Nephron progenitor cell (in vitro differentiated cells): ENCODE data around the gene TNFRSF6B.
"Not testable (repeated sequence)": the region's sequence is repeated elsewhere in the genome, so short reads cannot be mapped to it uniquely, and the experiment has no call there.

ENCODE experiments used
- DNase-seq: peaks from one replicate; pipeline ENCODE4 v3.0.0; 2021
- H3K27ac Mint-ChIP-seq: 2 replicates; pipeline ENCODE4 v1.8.0; 2021; ENCODE audit warnings: mild to moderate bottlenecking, moderate library complexity, mixed read lengths
- H3K27me3 Mint-ChIP-seq: 2 replicates; pipeline ENCODE4 v1.8.0; 2021; ENCODE audit warnings: mild to moderate bottlenecking, low read depth, mixed read lengths; ENCODE audit not compliant: poor library complexity
- H3K36me3 Mint-ChIP-seq: 2 replicates; pipeline ENCODE4 v1.8.0; 2021; ENCODE audit warnings: low read depth, mixed read lengths
- H3K4me1 Mint-ChIP-seq: 2 replicates; pipeline ENCODE4 v1.8.0; 2021; ENCODE audit warnings: mixed read lengths
- H3K4me3 Mint-ChIP-seq: 2 replicates; pipeline ENCODE4 v1.8.0; 2021; ENCODE audit warnings: mild to moderate bottlenecking, moderate library complexity, mixed read lengths
- H3K9me3 Mint-ChIP-seq: 2 replicates; pipeline ENCODE4 v1.8.0; 2021; ENCODE audit warnings: mild to moderate bottlenecking, moderate library complexity, mixed read lengths
- CTCF ChIP-seq: fragments of 200-600 bp; sonication (generic); IDR thresholded peaks from 2 replicates; pipeline ENCODE4 v1.5.0; 2021; ENCODE audit warnings: antibody characterized with exemption

The TNFRSF6B gene

GRCh38 chr20:63665708-63666107 lies 30.7 kb upstream of the TNFRSF6B start:
- Mint-ChIP-seq H3K36me3 (peaks cover 39% of the 10 kb centered on the region), H3K27me3 (no peaks in the 10 kb centered on the region), H3K4me3 (no peak overlapping the region), H3K9me3 (no peaks in the 10 kb centered on the region), H3K4me1 (peaks cover 5% of the 10 kb centered on the region), H3K27ac (no peak overlapping the region)
- TF ChIP-seq CTCF = no peak
- DNase-seq = no peak

- H3K36me3 Mint-ChIP-seq = peaks cover 42% of the 10 kb centered on the region
- no peak for TF ChIP-seq CTCF
- H3K9me3 Mint-ChIP-seq = no peaks in the 10 kb centered on the region
- peaks cover 5% of the 10 kb centered on the region for H3K4me1 Mint-ChIP-seq
- H3K27ac Mint-ChIP-seq = no peak overlapping the region
- no peak for DNase-seq
- H3K4me3 Mint-ChIP-seq = no peak overlapping the region
- H3K27me3 Mint-ChIP-seq = peaks cover 2% of the 10 kb centered on the region
These were observed 28.6 kb upstream of the TNFRSF6B start for GRCh38 chr20:63667858-63668257.

GRCh38 chr20:63668351-63668750 lies 28.1 kb upstream of the TNFRSF6B start:
- H3K36me3 Mint-ChIP-seq = peaks cover 42% of the 10 kb centered on the region
- peaks cover 5% of the 10 kb centered on the region for H3K4me1 Mint-ChIP-seq
- no peak for DNase-seq
- no peaks in the 10 kb centered on the region for H3K9me3 Mint-ChIP-seq
- peaks cover 2% of the 10 kb centered on the region for H3K27me3 Mint-ChIP-seq
- H3K27ac Mint-ChIP-seq = no peak overlapping the region
- no peak for TF ChIP-seq CTCF
- no peak overlapping the region for H3K4me3 Mint-ChIP-seq

- H3K27ac Mint-ChIP-seq, H3K9me3 Mint-ChIP-seq, DNase-seq, H3K27me3 Mint-ChIP-seq, H3K4me3 Mint-ChIP-seq, H3K4me1 Mint-ChIP-seq: not testable (repeated sequence)
- H3K36me3 Mint-ChIP-seq = peaks cover 40% of the 10 kb centered on the region
These were observed 24.8 kb upstream of the TNFRSF6B start for GRCh38 chr20:63671695-63672094.

GRCh38 chr20:63672666-63673065 lies 23.8 kb upstream of the TNFRSF6B start:
- Mint-ChIP-seq H3K27ac (no peak overlapping the region), H3K4me1 (no peaks in the 10 kb centered on the region), H3K27me3 (peaks cover 2% of the 10 kb centered on the region), H3K36me3 (peaks cover 36% of the 10 kb centered on the region), H3K4me3 (no peak overlapping the region), H3K9me3 (no peaks in the 10 kb centered on the region)
- no peak for DNase-seq
- no peak for TF ChIP-seq CTCF

GRCh38 chr20:63673951-63674350 lies 22.5 kb upstream of the TNFRSF6B start:
- H3K27ac Mint-ChIP-seq = no peak overlapping the region
- no peaks in the 10 kb centered on the region for H3K9me3 Mint-ChIP-seq
- H3K4me1 Mint-ChIP-seq = no peaks in the 10 kb centered on the region
- H3K27me3 Mint-ChIP-seq = peaks cover 5% of the 10 kb centered on the region
- H3K4me3 Mint-ChIP-seq = no peak overlapping the region
- no peak for TF ChIP-seq CTCF
- peaks cover 33% of the 10 kb centered on the region for H3K36me3 Mint-ChIP-seq
- DNase-seq = no peak
